Measurements from ENCODE around the gene SHISAL2A. TPM values are rescaled to one million over a fixed set of nuclear protein-coding genes. Genes with fewer than 3 reads are reported as not detected.

SHISAL2A gene
- polyA plus RNA-seq, 1 donor (not counting 4 experiments of a cell fraction or from before 2014, with no cell fraction given): 0.04 TPM

DNA sequence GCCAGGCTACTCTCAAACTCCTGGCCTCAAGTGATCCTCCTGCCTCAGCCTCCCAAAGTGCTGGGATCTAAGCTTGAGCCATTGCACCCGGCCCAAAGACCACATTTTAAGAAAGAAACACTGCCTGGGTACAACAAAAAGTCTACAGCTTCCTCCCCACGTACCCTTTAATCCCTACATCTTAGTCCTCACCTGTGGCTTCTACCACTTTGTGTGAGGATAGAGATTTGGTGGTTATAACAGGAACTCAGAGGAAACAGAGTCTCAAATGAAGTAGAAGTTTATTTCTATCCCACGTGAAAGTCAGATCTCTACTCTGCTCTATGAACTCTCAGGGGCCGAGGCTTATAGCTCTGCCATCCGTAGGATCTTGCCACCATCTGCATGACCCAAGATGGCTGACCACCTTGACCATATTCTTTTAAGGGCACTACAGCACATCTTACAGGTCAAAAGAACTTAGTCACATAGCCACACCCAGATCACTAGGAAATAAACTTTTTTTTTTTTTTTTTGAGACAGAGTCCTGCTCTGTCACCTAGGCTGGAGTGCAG lies 17.4 kb upstream of the SHISAL2A start:
- no peaks in the 10 kb centered on the region for H3K4me1 ChIP-seq (ENCODE audit: control insufficient read depth, extremely low read depth, insufficient read depth, low read length)
- dilution Hi-C loops (cut with MboI; ENCODE audit: extremely low pct_ligation_motif_present, low sequenced_read_pairs): no loop called here
- H3K79me2 ChIP-seq (ENCODE audit: control insufficient read depth, insufficient read depth, low read length): no peaks in the 10 kb centered on the region
- no peaks in the 10 kb centered on the region for H3K9me3 ChIP-seq (ENCODE audit: control insufficient read depth, low read depth, low read length)
- peaks cover 4% of the 10 kb centered on the region for H3K27me3 ChIP-seq (ENCODE audit: control insufficient read depth, extremely low read depth, insufficient read depth, low read length)
- no peak overlapping the region for H3K4me2 ChIP-seq (ENCODE audit: control insufficient read depth, extremely low read depth, insufficient read depth, low read depth, low read length)
- no peak overlapping the region for H3K27ac ChIP-seq (ENCODE audit: control insufficient read depth, insufficient read depth, low read length)
- TF ChIP-seq EZH2 (IDR thresholded peaks at IDR 0.05; ENCODE audit: low read length): no peak
- no peak for TF ChIP-seq CTCF (optimal IDR thresholded peaks at IDR 0.05 in 1 of 3, IDR thresholded peaks at IDR 0.05 in 1 of 3, conservative IDR thresholded peaks at IDR 0.05 in 1 of 3; ENCODE audit: extremely low read depth in 1 of 3, insufficient read depth in 2 of 3, low read length in 3 of 3)
- no peak overlapping the region for H2AFZ ChIP-seq (ENCODE audit: control insufficient read depth, low read length)
- H3K36me3 ChIP-seq (ENCODE audit: control insufficient read depth in 2 of 2, extremely low read depth in 1 of 2, insufficient read depth in 2 of 2, low read length in 2 of 2): no peaks in the 10 kb centered on the region
- no peaks in the 10 kb centered on the region for H4K20me1 ChIP-seq (ENCODE audit: control insufficient read depth, extremely low read depth, insufficient read depth, low read length)
- no peaks in the 10 kb centered on the region for H3K9me1 ChIP-seq (ENCODE audit: control insufficient read depth, extremely low read depth, insufficient read depth, low read length)
- H3K4me3 ChIP-seq (ENCODE audit: control insufficient read depth in 2 of 3, extremely low read depth in 1 of 3, insufficient read depth in 2 of 3, low read depth in 1 of 3, low read length in 3 of 3): no peak overlapping the region
- no peak for FAIRE-seq
- DNase-seq (ENCODE audit: low read depth, low spot score): no peak
- no peak overlapping the region for H3K9ac ChIP-seq (ENCODE audit: control insufficient read depth, extremely low read depth, insufficient read depth, low read length)

- no peak overlapping the region for H2AFZ ChIP-seq (ENCODE audit: control insufficient read depth, low read length)
- no peak overlapping the region for H3K4me3 ChIP-seq (ENCODE audit: control insufficient read depth in 2 of 3, extremely low read depth in 1 of 3, insufficient read depth in 2 of 3, low read depth in 1 of 3, low read length in 3 of 3)
- no peaks in the 10 kb centered on the region for H3K4me1 ChIP-seq (ENCODE audit: control insufficient read depth, extremely low read depth, insufficient read depth, low read length)
- dilution Hi-C loops (cut with MboI; ENCODE audit: extremely low pct_ligation_motif_present, low sequenced_read_pairs): no loop called here
- TF ChIP-seq EZH2 (IDR thresholded peaks at IDR 0.05; ENCODE audit: low read length) (no peak), CTCF (optimal IDR thresholded peaks at IDR 0.05 in 1 of 3, IDR thresholded peaks at IDR 0.05 in 1 of 3, conservative IDR thresholded peaks at IDR 0.05 in 1 of 3; ENCODE audit: extremely low read depth in 1 of 3, insufficient read depth in 2 of 3, low read length in 3 of 3) (no peak)
- no peaks in the 10 kb centered on the region for H3K36me3 ChIP-seq (ENCODE audit: control insufficient read depth in 2 of 2, extremely low read depth in 1 of 2, insufficient read depth in 2 of 2, low read length in 2 of 2)
- H3K27me3 ChIP-seq (ENCODE audit: control insufficient read depth, extremely low read depth, insufficient read depth, low read length): no peaks in the 10 kb centered on the region
- H3K27ac ChIP-seq (ENCODE audit: control insufficient read depth, insufficient read depth, low read length): no peak overlapping the region
- FAIRE-seq: no peak
- H3K79me2 ChIP-seq (ENCODE audit: control insufficient read depth, insufficient read depth, low read length): no peaks in the 10 kb centered on the region
- no peak overlapping the region for H3K4me2 ChIP-seq (ENCODE audit: control insufficient read depth, extremely low read depth, insufficient read depth, low read depth, low read length)
- H4K20me1 ChIP-seq (ENCODE audit: control insufficient read depth, extremely low read depth, insufficient read depth, low read length): no peaks in the 10 kb centered on the region
- no peak for DNase-seq (ENCODE audit: low read depth, low spot score)
- no peaks in the 10 kb centered on the region for H3K9me1 ChIP-seq (ENCODE audit: control insufficient read depth, extremely low read depth, insufficient read depth, low read length)
- H3K9me3 ChIP-seq (ENCODE audit: control insufficient read depth, low read depth, low read length): no peaks in the 10 kb centered on the region
- no peak overlapping the region for H3K9ac ChIP-seq (ENCODE audit: control insufficient read depth, extremely low read depth, insufficient read depth, low read length)
These were observed 11.0 kb upstream of the SHISAL2A start for GRCh38 chr1:52621950-52622349.
